HEK293 (cell line): ENCODE data around the gene MTUS2.

Experiments used
- CTCF ChIA-PET: fragments of 350-600 bp; formaldehyde crosslinking; extraction: SDS; loops from one replicate; lab custom pipeline; 2021; ENCODE audit warnings: antibody characterized with exemption; lab: Yijun Ruan, JAX
- POLR2A ChIA-PET: fragments of 300-600 bp; formaldehyde crosslinking; extraction: SDS; loops from one replicate; lab custom pipeline; 2020; ENCODE audit warnings: antibody characterized with exemption, inconsistent platforms; lab: Yijun Ruan, JAX
- H3K27ac ChIP-seq: fragments of 200-500 bp; sonication (Bioruptor generic); 2 replicates; pipeline ENCODE4 v1.5.1; 2014; ENCODE audit warnings: low read depth, low read length, control low read depth, inconsistent platforms; ENCODE audit errors: extremely low read depth
- H3K36me3 ChIP-seq, 2 experiments: fragments of 200-500 bp in 1 of 2; sonication (Bioruptor generic) in 1 of 2; 1 replicate in 1 of 2; 2 replicates in 1 of 2; pipeline ENCODE4 v1.5.1; 2014 to 2017; ENCODE audit warnings: inconsistent platforms in 2 of 2, low read length in 2 of 2; ENCODE audit not compliant: control insufficient read depth in 2 of 2, insufficient read depth in 1 of 2
- H3K4me1 ChIP-seq: fragments of 200-500 bp; sonication (Bioruptor generic); 2 replicates; pipeline ENCODE4 v1.5.1; 2014; ENCODE audit warnings: mild to moderate bottlenecking, low read length, inconsistent platforms; ENCODE audit not compliant: control insufficient read depth, insufficient read depth
- H3K4me3 ChIP-seq: 2 replicates; pipeline ENCODE4 v1.5.1; 2011; ENCODE audit warnings: low read depth, mild to moderate bottlenecking, control low read depth, low read length, moderate library complexity
- H3K9me3 ChIP-seq: fragments of 200-500 bp; sonication (Bioruptor generic); 2 replicates; pipeline ENCODE4 v1.5.1; 2014; ENCODE audit warnings: low read depth, low read length, inconsistent platforms; ENCODE audit not compliant: control insufficient read depth, insufficient read depth
- BCL11B ChIP-seq: fragments of 450-650 bp; formaldehyde crosslinking; IDR thresholded peaks from 2 replicates; pipeline ENCODE4 v1.5.1; 2016; ENCODE audit warnings: low read depth, missing biosample characterization, missing genetic modification characterization
- HOXA7 ChIP-seq: sonication (generic); formaldehyde crosslinking; IDR thresholded peaks from 2 replicates; pipeline ENCODE4 v1.8.1; 2022; ENCODE audit warnings: missing genetic modification reagents, borderline replicate concordance
- OSR2 ChIP-seq: fragments of 450-650 bp; formaldehyde crosslinking; IDR thresholded peaks from 2 replicates; pipeline ENCODE4 v1.5.1; 2016; ENCODE audit warnings: missing biosample characterization, missing genetic modification characterization
- PRDM10 ChIP-seq: fragments of 450-650 bp; formaldehyde crosslinking; IDR thresholded peaks from 2 replicates; pipeline ENCODE4 v1.5.1; 2016; ENCODE audit warnings: missing biosample characterization, missing genetic modification characterization
- PRDM4 ChIP-seq: fragments of 450-650 bp; formaldehyde crosslinking; IDR thresholded peaks from 2 replicates; pipeline ENCODE4 v1.5.1; 2017; ENCODE audit warnings: missing biosample characterization, missing genetic modification characterization
- RBAK ChIP-seq: fragments of 450-650 bp; formaldehyde crosslinking; IDR thresholded peaks from 2 replicates; pipeline ENCODE4 v1.5.1; 2016; ENCODE audit warnings: missing biosample characterization, missing genetic modification characterization
- ZEB2 ChIP-seq: fragments of 450-650 bp; formaldehyde crosslinking; IDR thresholded peaks from 2 replicates; pipeline ENCODE4 v1.5.1; 2016; ENCODE audit warnings: missing biosample characterization, missing genetic modification characterization
- ZFHX2 ChIP-seq: fragments of 450-650 bp; formaldehyde crosslinking; conservative IDR thresholded peaks from 2 replicates; pipeline ENCODE4 v1.5.1; 2016; ENCODE audit warnings: missing biosample characterization, missing genetic modification characterization
- ZIC2 ChIP-seq: fragments of 450-650 bp; formaldehyde crosslinking; IDR thresholded peaks from 2 replicates; pipeline ENCODE4 v1.5.1; 2016; ENCODE audit warnings: missing biosample characterization, missing genetic modification characterization
- ZNF10 ChIP-seq: fragments of 450-650 bp; formaldehyde crosslinking; IDR thresholded peaks from 2 replicates; pipeline ENCODE4 v1.5.1; 2017; ENCODE audit warnings: missing biosample characterization, missing genetic modification characterization
- ZNF202 ChIP-seq: fragments of 450-650 bp; formaldehyde crosslinking; IDR thresholded peaks from 2 replicates; pipeline ENCODE4 v1.5.1; 2016; ENCODE audit warnings: missing biosample characterization, missing genetic modification characterization, borderline replicate concordance
- ZNF211 ChIP-seq: fragments of 450-650 bp; formaldehyde crosslinking; IDR thresholded peaks from 2 replicates; pipeline ENCODE4 v1.5.1; 2016; ENCODE audit warnings: low read depth, missing biosample characterization, missing genetic modification characterization
- ZNF23 ChIP-seq: fragments of 450-650 bp; formaldehyde crosslinking; IDR thresholded peaks from 2 replicates; pipeline ENCODE4 v1.5.1; 2016; ENCODE audit warnings: missing biosample characterization, missing genetic modification characterization, borderline replicate concordance
- ZNF341 ChIP-seq: fragments of 450-650 bp; formaldehyde crosslinking; IDR thresholded peaks from 2 replicates; pipeline ENCODE4; 2016; ENCODE audit warnings: low read depth, missing biosample characterization, missing genetic modification characterization
- ZNF423 ChIP-seq: fragments of 450-650 bp; formaldehyde crosslinking; IDR thresholded peaks from 2 replicates; pipeline ENCODE4 v1.5.1; 2016; ENCODE audit warnings: missing biosample characterization, missing genetic modification characterization
- ZNF473 ChIP-seq: fragments of 450-650 bp; formaldehyde crosslinking; IDR thresholded peaks from 2 replicates; pipeline ENCODE4 v1.5.1; 2017; ENCODE audit warnings: missing biosample characterization, missing genetic modification characterization
- ZNF488 ChIP-seq: fragments of 450-650 bp; formaldehyde crosslinking; IDR thresholded peaks from 2 replicates; pipeline ENCODE4 v1.5.1; 2016; ENCODE audit warnings: missing biosample characterization, missing genetic modification characterization
- ZNF558 ChIP-seq: fragments of 450-650 bp; formaldehyde crosslinking; IDR thresholded peaks from 2 replicates; pipeline ENCODE4 v1.5.1; 2016; ENCODE audit warnings: missing biosample characterization, missing genetic modification characterization
- ZNF560 ChIP-seq: fragments of 450-650 bp; formaldehyde crosslinking; IDR thresholded peaks from 2 replicates; pipeline ENCODE4 v1.5.1; 2017; ENCODE audit warnings: missing biosample characterization, missing genetic modification characterization, borderline replicate concordance
- ZNF629 ChIP-seq: fragments of 450-650 bp; formaldehyde crosslinking; IDR thresholded peaks from 2 replicates; pipeline ENCODE4 v1.5.1; 2017; ENCODE audit warnings: missing biosample characterization, missing genetic modification characterization
- ZNF654 ChIP-seq: fragments of 450-650 bp; formaldehyde crosslinking; IDR thresholded peaks from 2 replicates; pipeline ENCODE4 v1.5.1; 2016; ENCODE audit warnings: low read depth, missing biosample characterization, missing genetic modification characterization
- ZNF707 ChIP-seq: fragments of 450-650 bp; formaldehyde crosslinking; IDR thresholded peaks from 2 replicates; pipeline ENCODE4 v1.5.1; 2016; ENCODE audit warnings: missing biosample characterization, missing genetic modification characterization
- ZNF776 ChIP-seq: fragments of 450-650 bp; formaldehyde crosslinking; IDR thresholded peaks from 2 replicates; pipeline ENCODE4 v1.5.0; 2017; ENCODE audit warnings: missing biosample characterization, missing genetic modification characterization, borderline replicate concordance
- ZNF843 ChIP-seq: fragments of 450-650 bp; formaldehyde crosslinking; IDR thresholded peaks from 2 replicates; pipeline ENCODE4 v1.5.1; 2016; ENCODE audit warnings: missing biosample characterization, missing genetic modification characterization
- ZSCAN16 ChIP-seq: fragments of 450-650 bp; formaldehyde crosslinking; IDR thresholded peaks from 2 replicates; pipeline ENCODE4 v1.5.1; 2016; ENCODE audit warnings: missing biosample characterization, missing genetic modification characterization

The MTUS2 gene

GRCh38 chr13:28955264-28955966, 135.3 kb downstream of the MTUS2 start:
- Histone ChIP-seq H3K27ac (no peak overlapping the region), H3K4me3 (no peak overlapping the region), H3K4me1 (no peaks in the 10 kb centered on the region)
- ChIA-PET CTCF (interaction anchor here (0.6 kb wide), 1 partner anchor 43 kb away, joined by 5 read pairs; no protein-coding TSS in a partner anchor), POLR2A (no interaction called here)
- TF ChIP-seq ZNF776 (tag by site-specific recombination) (no peak), ZNF211 (tag by site-specific recombination) (no peak), RBAK (tag by site-specific recombination) (no peak), ZNF707 (no peak), ZIC2 (tag by site-specific recombination) (no peak), ZNF423 (tag by site-specific recombination) (no peak), ZNF341 (tag by site-specific recombination) (no peak)
- TF ChIP-seq, all 188 proteins: peak for 0
- Histone ChIP-seq H3K9me3 (no peaks in the 10 kb centered on the region), H3K36me3 (no peaks in the 10 kb centered on the region)

- ChIA-PET CTCF (no interaction called here), POLR2A (no interaction called here)
- Histone ChIP-seq H3K4me3 (no peak overlapping the region), H3K27ac (no peak overlapping the region), H3K36me3 (no peaks in the 10 kb centered on the region), H3K4me1 (no peaks in the 10 kb centered on the region), H3K9me3 (no peaks in the 10 kb centered on the region)
- TF ChIP-seq ZNF10 (tag by site-specific recombination) (no peak), ZNF560 (tag by site-specific recombination) (no peak), ZSCAN16 (tag by site-specific recombination) (no peak)
These were observed 137.9 kb downstream of the MTUS2 start for GRCh38 chr13:28958018-28958417.

GRCh38 chr13:28958441-28958840, 138.3 kb downstream of the MTUS2 start:
- H3K36me3 ChIP-seq: no peaks in the 10 kb centered on the region
- ChIA-PET CTCF (interaction anchor here (0.6 kb wide), 1 partner anchor 95 kb away, joined by 3 read pairs; no protein-coding TSS in a partner anchor), POLR2A (no interaction called here)
- no peak overlapping the region for H3K27ac ChIP-seq
- H3K4me3 ChIP-seq: no peak overlapping the region
- H3K9me3 ChIP-seq: no peaks in the 10 kb centered on the region
- no peaks in the 10 kb centered on the region for H3K4me1 ChIP-seq
- TF ChIP-seq HOXA7 (CRISPR knock-in tag) (no peak), ZNF843 (tag by site-specific recombination) (no peak), ZNF202 (tag by site-specific recombination) (no peak), PRDM4 (tag by site-specific recombination) (no peak), BCL11B (tag by site-specific recombination) (no peak), ZNF558 (tag by site-specific recombination) (no peak), ZFHX2 (no peak), ZEB2 (tag by site-specific recombination) (no peak), ZNF629 (tag by site-specific recombination) (no peak), ZNF23 (tag by site-specific recombination) (no peak), OSR2 (no peak), ZNF473 (tag by site-specific recombination) (no peak), ZNF654 (tag by site-specific recombination) (no peak), ZNF488 (tag by site-specific recombination) (no peak), PRDM10 (tag by site-specific recombination) (no peak)
